Transverse colon (tissue), 3 donors: ENCODE measurements around the gene SLC6A9.

ENCODE experiments used
- CTCF ChIP-seq, 5 experiments: fragments of 200-600 bp in 3 of 5; fragments of 450-650 bp in 2 of 5; sonication (generic) in 3 of 5; IDR thresholded peaks; 1 replicate in 2 of 5; 2 replicates in 3 of 5; pipeline ENCODE4 v1.5.1; 2016 to 2017; ENCODE audit warnings: antibody characterized with exemption in 5 of 5, inconsistent platforms in 3 of 5, mild to moderate bottlenecking in 2 of 5, moderate library complexity in 1 of 5
- POLR2A ChIP-seq: fragments of 450-650 bp; IDR thresholded peaks from one replicate; pipeline ENCODE4 v1.6.1; 2016; ENCODE audit warnings: antibody characterized with exemption, mild to moderate bottlenecking, moderate library complexity

DNA sequence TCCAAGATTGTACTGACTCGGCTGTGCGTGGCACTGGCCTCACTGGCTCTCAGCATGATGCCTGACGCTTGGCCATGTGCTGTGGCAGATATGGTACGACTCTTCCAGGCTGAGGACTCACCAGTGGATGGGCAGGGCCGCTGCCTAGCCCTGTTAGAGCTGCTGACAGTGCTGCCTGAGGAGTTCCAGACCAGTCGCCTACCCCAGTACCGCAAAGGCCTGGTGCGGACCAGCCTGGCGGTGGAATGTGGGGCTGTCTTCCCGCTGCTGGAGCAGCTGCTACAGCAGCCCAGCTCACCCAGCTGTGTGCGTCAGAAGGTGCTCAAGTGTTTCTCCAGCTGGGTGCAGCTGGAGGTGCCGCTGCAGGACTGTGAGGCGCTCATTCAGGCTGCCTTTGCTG lies 81.6 kb downstream of the SLC6A9 start:
- TF ChIP-seq CTCF (IDR thresholded peaks at IDR 0.05) (no peak), POLR2A (no peak)
